Activated CD4-positive, alpha-beta T cell treated with anti-CD3 and anti-CD28 coated beads for 1 hour (primary cell): ENCODE results near the gene WWOX.

ENCODE experiments used
- DNase-seq: peaks from one replicate; pipeline ENCODE4 v3.0.0-alpha.2; 2020

WWOX gene

DNA sequence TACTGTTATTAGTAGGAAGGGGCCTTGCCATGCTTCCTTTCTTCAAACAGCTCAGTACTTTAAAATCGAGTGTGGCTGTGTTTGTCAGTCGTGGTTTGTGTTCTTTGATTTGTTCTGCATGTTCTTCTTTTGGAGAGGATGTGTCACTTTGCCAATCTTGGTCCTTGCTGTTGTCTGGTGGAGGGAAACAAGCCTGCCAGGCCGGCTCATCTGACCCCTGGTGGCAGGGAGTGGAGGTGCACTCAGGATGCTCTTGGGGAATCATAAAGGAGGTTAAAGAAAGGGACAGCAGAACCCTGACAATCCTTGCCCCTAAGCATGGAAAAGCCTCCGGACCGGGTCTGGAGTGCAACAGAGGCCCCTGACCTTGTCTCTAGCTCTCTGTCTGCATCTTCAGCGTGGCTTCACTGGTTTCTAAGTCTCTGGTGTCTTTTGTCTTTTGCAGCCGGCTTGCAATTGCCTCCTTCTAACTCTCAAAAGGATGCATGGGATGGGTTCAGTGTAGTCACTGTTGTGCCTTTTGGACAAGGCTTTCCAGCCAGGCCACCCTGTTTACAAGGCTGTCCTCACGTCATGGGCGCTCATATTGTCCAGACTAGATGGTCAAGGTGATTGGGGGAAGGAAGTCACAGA, 135.8 kb downstream of the WWOX start:
- DNase-seq: peak; percentile 44

DNA sequence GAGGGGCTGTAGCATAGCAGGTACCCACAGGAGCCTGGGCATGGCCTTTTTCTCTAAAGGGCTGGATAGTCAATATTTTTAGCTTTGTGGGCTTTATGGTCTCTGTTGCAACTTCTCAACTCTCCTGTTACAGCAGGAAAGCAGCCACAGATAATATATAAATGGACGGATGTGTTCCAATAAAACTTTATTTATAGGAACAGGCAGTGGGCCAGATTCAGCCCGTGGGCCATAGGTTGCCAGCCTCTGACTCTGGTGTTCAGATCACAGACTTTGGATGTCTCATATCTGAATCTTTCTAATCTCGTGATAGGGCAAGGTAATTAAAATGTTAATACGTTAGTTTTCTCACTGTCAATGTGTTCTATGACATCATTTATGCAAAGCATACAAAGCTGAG, 136.4 kb downstream of the WWOX start:
- no peak for DNase-seq

DNA sequence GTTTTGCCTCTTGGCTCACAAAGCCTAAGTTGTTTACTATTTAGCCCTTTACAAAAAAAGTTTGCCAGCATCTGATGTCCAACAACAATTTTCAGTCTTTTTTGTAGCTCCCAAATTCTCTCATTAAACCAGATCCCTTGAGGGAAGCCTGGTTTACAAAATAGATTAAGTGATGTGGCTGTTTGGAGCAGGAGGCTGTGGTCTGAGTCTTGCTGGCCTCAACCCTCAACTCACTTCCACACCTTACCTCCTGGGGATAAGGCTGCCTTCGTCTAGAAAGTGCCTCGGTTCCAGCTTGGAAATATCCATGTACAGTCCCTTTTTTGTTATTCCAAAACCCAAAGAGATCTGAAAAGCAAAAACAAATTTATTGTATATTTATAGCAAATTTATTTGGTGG, 138.4 kb downstream of the WWOX start:
- DNase-seq: no peak

DNA sequence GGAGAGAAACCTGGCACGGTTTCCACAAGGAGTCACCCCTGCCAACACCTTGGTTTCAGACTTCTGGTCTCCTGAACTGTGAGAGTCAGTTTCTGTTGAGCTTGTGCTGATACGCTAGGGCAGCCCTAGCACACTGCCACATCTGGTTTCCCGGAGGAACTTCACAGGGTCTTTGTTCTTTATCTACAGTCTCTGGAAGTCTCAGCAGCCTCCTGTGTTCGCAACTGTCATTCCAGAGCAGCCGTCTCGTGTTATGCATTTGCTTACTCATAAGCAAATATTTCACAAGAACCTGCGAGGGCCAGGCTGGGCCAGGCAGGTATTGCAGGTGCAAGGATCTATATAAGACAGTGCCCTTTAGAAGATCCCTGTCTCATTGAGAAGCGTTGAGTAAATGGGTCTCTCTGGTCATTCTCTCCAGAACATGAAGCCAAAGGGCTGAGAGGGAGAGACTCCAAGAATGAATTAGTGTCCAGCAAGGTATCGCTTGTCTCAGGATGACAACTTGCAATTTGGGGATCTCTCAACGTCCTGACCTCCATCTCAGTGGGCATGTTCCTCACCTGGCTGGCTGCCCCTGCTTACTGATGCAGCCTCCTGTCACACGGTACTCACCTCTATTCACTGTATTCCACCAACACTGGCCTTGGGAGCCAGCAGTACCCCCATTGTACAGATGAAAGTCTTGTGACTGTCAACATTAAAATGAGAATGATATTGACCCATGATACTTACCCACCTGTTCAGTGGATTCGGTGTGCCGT, 141.2 kb downstream of the WWOX start:
- DNase-seq: no peak

DNA sequence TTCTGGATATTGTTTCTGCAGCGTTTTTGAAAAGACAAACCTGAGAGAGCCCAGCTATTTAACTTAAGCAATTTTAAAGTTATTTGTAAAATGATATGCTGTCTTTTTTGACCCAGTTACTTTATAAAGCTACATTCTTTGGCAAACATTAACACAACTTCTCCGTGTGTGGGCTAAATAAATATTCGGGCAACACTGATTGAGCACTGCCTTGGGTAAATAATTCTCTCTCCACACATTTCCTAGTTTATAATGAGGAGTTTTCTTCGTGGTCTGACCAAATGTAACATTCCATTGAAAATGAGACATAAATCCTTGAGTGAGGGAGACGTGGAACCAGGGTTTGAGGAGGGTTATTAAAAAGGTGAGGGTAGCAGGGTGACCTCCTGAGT, 142.8 kb downstream of the WWOX start:
- no peak for DNase-seq

DNA sequence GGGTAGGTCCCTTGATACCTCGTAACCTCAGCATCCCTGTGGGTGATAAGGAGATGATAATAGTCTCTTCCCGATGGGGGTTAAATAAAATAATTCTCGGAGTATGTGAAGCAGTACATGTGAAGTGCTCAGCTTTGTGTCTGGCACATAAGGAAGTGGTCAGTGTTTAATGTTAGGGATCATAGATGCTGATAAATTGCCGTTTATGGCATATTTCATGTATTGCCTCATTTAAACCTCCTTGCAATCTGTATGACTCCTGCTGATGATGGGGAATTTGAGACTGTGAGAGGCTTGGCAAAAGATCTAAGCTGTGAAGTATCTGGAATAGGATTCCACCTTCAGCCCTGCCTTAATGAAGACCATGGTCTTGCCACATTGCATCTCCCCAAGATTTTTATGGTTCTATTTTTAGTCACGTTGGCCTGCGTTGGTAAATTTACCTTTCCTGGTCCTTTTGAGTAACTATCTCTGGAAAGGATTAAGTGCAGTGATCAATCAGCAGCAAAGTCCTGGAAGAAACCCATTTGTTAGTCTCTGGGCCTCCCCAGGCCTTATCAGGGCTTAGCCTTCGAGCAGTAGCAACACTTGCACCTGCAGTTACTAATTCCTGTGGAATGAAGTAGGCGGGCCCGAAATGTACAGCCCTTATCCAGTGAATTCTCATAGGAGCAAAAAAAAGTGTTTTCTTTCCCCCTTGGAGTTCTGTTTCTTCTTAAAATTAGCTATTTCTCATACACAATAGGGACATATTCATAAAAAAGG, 144.9 kb downstream of the WWOX start:
- DNase-seq: no peak

DNA sequence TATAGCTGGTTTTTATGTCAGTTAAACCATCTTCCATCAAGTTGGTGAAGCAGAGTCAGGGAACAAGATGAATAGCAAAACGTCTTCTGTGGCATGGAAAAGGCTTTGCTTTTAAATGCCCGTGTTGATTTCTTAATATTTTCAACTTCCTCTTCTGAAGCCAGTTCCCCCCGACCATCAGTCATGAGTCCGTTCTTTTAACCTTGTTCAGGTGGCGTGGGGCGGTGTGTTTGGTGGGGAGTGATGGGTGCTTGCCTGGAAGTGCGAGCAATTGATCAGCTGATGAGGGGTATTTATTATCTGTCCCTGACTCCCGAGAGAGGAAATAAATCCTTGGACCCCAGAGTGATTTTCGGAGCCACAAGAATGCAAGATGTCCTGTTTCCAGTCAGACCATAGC, 147.1 kb downstream of the WWOX start:
- DNase-seq: no peak

GRCh38 chr16:78249056-78249455, 149.6 kb downstream of the WWOX start:
- DNase-seq: no peak

- DNase-seq: no peak
These were observed 150.4 kb downstream of the WWOX start for GRCh38 chr16:78249832-78250231.

DNA sequence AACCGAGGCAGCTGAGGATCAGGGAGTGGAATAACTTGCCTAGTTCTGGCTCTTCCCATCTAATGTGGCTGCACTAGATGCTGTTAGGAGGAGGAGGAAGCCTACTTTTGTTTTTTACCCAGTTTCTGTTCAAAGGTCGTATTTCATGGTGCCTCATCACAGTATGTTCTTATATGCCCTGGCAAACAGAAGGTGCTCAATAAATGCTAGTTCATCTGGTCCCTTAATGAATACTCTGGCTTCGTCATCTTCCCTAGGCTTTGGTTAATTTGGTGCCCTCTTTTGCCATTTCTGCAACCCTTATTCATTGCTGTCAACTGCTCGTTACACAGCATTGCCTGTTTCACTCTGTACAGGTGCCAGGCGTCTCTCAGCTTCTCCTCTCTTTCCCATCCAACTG, 151.7 kb downstream of the WWOX start:
- no peak for DNase-seq

DNA sequence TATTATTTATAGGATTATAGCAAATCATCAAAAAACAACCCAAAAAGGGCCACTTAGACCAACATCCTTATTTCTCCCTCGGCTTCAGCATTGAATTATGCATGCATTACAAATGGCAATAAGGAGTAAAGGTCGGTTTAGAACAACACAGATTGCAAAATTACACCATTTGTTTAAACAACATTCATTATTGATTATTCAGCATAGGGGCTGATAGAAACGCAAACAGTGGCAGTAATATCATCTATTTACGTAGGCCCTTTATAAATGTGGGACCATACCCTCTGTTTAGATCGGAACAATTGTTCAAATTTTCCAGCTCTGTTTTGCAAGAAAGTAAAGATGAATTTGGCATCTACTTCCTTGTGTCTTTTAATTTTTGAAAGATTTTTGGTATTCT, 153.3 kb downstream of the WWOX start:
- DNase-seq: no peak

DNA sequence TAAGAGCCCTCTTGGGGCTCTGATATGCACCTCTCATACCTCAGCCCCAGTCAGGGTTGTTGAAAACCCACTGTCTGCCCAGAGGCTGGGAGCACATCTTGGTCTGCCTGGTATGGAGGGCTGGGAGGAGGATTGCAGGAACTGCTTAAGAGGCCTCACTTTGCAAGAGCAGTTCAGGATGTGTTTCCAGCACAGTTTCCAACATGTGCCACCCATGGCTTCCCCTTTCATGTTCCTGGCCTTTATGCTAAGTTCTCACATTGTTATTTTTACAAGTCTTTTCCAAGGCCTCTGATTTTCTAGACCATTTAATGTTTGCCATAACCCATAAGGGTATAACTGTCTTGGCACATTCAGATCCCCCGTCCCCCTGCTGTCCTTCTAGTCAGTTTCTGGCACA, 155.4 kb downstream of the WWOX start:
- no peak for DNase-seq

DNA sequence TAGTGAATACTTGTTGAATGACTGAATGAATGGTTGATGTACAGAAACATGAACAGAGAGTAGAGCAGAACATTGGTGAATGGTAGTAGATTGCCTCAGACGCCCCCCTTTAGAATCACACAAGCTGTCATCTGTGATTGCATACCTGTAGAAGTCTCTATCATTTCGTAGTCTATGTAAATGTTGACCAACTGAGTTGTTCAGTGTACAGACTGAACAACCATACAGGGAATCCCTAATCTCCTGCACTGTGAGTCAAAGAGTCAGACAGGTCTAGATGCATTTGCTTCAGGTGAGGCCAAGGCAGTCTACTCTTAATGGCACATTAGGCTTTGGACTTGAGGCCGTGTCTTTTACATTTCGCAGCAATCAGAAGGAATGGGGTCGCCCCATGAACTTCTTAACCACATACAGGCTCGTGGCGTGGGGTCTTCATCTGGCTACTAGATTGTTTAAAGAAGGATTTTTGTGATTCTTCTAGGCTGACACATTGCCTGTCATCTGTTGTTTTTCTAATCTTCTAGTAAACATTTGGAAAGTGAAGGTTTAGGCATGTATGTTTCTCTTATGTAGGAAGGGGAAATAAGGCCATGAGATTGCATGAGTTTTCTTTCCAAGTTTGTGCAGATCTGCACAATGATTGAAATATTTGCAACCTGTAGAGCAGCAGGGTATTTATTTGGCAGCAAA, 157.4 kb downstream of the WWOX start:
- DNase-seq: no peak

DNA sequence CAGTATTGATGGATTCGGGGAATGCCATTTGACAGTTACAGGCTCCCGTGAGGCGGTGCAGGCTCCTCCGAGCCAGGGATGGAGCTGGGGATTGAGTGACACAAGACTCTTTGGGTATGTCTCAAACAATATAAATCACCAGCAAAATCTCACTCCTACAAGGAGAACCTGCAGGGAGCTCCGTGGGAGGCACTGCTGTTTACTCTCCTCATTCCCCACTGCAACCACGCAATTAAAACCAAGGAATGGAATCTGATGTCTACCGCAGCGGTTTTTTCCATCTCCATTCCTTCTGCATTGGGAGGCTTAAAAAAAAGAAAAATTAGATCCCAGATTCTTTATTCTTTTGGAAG, 157.9 kb downstream of the WWOX start:
- DNase-seq: no peak

- no peak for DNase-seq
These were observed 159.1 kb downstream of the WWOX start for GRCh38 chr16:78258375-78259065.

- DNase-seq: no peak
These were observed 160.4 kb downstream of the WWOX start for GRCh38 chr16:78259873-78260272.

- no peak for DNase-seq
These were observed 165.2 kb downstream of the WWOX start for GRCh38 chr16:78264642-78265041.

DNA sequence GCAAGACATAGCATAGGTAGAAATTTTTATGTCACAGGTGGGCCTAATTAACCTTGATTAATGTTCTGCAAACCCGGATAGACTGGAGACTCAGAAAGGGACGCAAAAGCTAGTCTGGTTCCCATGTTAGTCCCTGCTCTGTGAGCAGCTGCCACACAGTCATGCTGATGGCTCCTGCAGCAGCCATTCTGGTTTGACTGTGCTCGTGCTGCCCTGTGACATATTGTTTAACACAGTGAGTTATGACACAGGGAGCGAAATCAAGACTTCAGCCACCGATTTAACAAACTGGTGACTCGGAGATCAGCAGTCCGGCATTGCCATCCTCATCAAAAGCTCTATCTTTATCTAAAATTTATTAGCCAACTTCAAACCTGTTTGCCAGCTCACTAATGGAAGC, 169.8 kb downstream of the WWOX start:
- no peak for DNase-seq

GRCh38 chr16:78271981-78272380, 172.5 kb downstream of the WWOX start:
- no peak for DNase-seq

GRCh38 chr16:78274771-78275170, 175.3 kb downstream of the WWOX start:
- DNase-seq: no peak

- DNase-seq: no peak
These were observed 176.0 kb downstream of the WWOX start for GRCh38 chr16:78275420-78275819.

- DNase-seq: no peak
These were observed 178.0 kb downstream of the WWOX start for GRCh38 chr16:78277321-78278055.
